ENCODE data around the gene CSE1L.

CSE1L gene

GRCh38 chr20:49032455-49032854 lies 13.7 kb upstream of the CSE1L start:
- peak; percentile 32 for DNase-seq (ENCODE audit: low read depth)
- TF ChIP-seq POLR2A (IDR thresholded peaks at IDR 0.05; ENCODE audit: extremely low read depth, insufficient read length) (no peak), MAX (IDR thresholded peaks at IDR 0.05; ENCODE audit: low read depth, low read length) (no peak), CTCF (IDR thresholded peaks at IDR 0.05; ENCODE audit: low read depth, low read length) (no peak), MYC (IDR thresholded peaks at IDR 0.05; ENCODE audit: low read depth, low read length) (no peak)
- no peak overlapping the region for H3K4me3 ChIP-seq (ENCODE audit: low read depth, low read length)

GRCh38 chr20:49034070-49034732 lies 11.9 kb upstream of the CSE1L start:
- no peak overlapping the region for H3K4me3 ChIP-seq (ENCODE audit: low read depth, low read length)
- no peak for DNase-seq (ENCODE audit: low read depth)
- TF ChIP-seq CTCF (IDR thresholded peaks at IDR 0.05; ENCODE audit: low read depth, low read length) (no peak), MAX (IDR thresholded peaks at IDR 0.05; ENCODE audit: low read depth, low read length) (no peak), MYC (IDR thresholded peaks at IDR 0.05; ENCODE audit: low read depth, low read length) (no peak), POLR2A (IDR thresholded peaks at IDR 0.05; ENCODE audit: extremely low read depth, insufficient read length) (no peak)

GRCh38 chr20:49037962-49038387 lies 8.1 kb upstream of the CSE1L start:
- H3K4me3 ChIP-seq (ENCODE audit: low read depth, low read length): no peak overlapping the region
- DNase-seq (ENCODE audit: low read depth): peak; percentile 94
- TF ChIP-seq MAX (IDR thresholded peaks at IDR 0.05; ENCODE audit: low read depth, low read length) (peak; percentile 89), MYC (IDR thresholded peaks at IDR 0.05; ENCODE audit: low read depth, low read length) (peak; percentile 93), POLR2A (IDR thresholded peaks at IDR 0.05; ENCODE audit: extremely low read depth, insufficient read length) (no peak)

- no peak for TF ChIP-seq MYC (IDR thresholded peaks at IDR 0.05; ENCODE audit: low read depth, low read length)
- no peak for TF ChIP-seq CTCF (IDR thresholded peaks at IDR 0.05; ENCODE audit: low read depth, low read length)
- no peak for TF ChIP-seq POLR2A (IDR thresholded peaks at IDR 0.05; ENCODE audit: extremely low read depth, insufficient read length)
- no peak for TF ChIP-seq MAX (IDR thresholded peaks at IDR 0.05; ENCODE audit: low read depth, low read length)
- no peak overlapping the region for H3K4me3 ChIP-seq (ENCODE audit: low read depth, low read length)
Measured at GRCh38 chr20:49039854-49040253, 6.3 kb upstream of the CSE1L start.

GRCh38 chr20:49043000-49043399 lies 3.1 kb upstream of the CSE1L start:
- TF ChIP-seq MAX (IDR thresholded peaks at IDR 0.05; ENCODE audit: low read depth, low read length) (no peak), CTCF (IDR thresholded peaks at IDR 0.05; ENCODE audit: low read depth, low read length) (no peak), POLR2A (IDR thresholded peaks at IDR 0.05; ENCODE audit: extremely low read depth, insufficient read length) (no peak), MYC (IDR thresholded peaks at IDR 0.05; ENCODE audit: low read depth, low read length) (no peak)
- DNase-seq (ENCODE audit: low read depth): no peak
- no peak overlapping the region for H3K4me3 ChIP-seq (ENCODE audit: low read depth, low read length)

More at GRCh38 chr20:49039854-49040253, 6.3 kb upstream of the CSE1L start:
- DNase-seq (ENCODE audit: low read depth): no peak

GRCh38 chr20:49045440-49046086 lies 549 bp upstream of the CSE1L start:
- TF ChIP-seq CTCF (IDR thresholded peaks at IDR 0.05; ENCODE audit: low read depth, low read length) (no peak), POLR2A (IDR thresholded peaks at IDR 0.05; ENCODE audit: extremely low read depth, insufficient read length) (no peak)
- peak; percentile 21 for DNase-seq (ENCODE audit: low read depth)
- peak overlapping the region; percentile 91 for H3K4me3 ChIP-seq (ENCODE audit: low read depth, low read length)

Data from NB4 (cell line).